Fibroblast of pulmonary artery (primary cell): ENCODE data around the gene SBSN.
A peak's percentile ranks its signal among the peaks of the same experiment; 100 is the strongest.

Source experiments
- DNase-seq: peaks from one replicate; pipeline ENCODE4 v3.0.0-alpha.2; 2010; ENCODE audit warnings: low read depth
- H3K4me3 ChIP-seq: replicated peaks from 2 replicates; pipeline ENCODE4 v1.5.1; 2011; ENCODE audit warnings: low read depth, mild to moderate bottlenecking, control low read depth, low read length, moderate library complexity
- CTCF ChIP-seq: IDR thresholded peaks from 2 replicates; pipeline ENCODE4 v1.5.1; 2011; ENCODE audit warnings: mild to moderate bottlenecking, control low read depth, low read length, inconsistent platforms; ENCODE audit errors: missing control alignments

SBSN gene

GRCh38 chr19:35559281-35559659 lies 31.2 kb upstream of the SBSN start:
- DNase-seq = no peak
- H3K4me3 ChIP-seq = no peak overlapping the region
- TF ChIP-seq CTCF = no peak

DNA sequence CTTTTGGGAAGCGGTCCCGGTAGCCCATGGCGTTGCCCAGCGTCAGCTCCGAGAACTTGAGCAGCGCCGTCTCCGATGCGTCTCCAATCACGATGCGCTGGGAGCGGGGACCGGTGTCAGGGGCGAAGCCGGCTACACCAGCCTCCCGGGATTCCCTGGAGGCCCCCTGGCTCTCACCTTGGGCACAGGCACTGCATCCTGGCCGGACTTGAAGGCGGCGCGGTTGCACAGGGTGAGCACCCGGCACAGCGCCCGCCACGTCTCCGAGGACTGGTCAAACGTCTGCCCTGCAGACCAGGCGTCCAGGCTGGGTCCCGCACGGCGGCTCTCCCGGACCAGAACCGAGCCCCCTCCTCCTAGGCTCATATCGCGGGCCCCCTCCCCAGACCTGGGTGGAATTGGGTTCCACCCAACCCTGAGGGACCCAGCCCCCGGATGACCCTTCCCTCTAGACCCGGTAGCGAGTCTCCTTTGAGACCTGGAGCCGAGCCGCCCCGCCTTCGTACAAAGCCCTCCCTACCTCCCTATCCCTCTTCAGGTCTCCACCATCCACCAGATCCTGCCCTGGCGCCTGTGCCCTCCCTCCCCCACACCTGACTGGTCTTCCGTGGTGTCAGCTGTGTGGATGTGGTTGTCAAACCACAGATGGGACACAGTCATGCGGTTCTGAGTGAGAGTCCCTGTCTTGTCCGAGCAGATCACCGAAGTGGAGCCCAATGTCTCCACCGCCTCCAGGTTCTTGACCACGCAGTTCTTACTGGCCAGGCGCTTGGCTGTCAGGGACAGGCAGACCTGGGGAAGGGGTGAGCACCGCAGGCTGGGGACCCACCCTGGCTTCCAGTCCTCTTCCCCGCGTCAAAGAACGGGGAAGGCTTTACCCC lies 30.5 kb upstream of the SBSN start:
- DNase-seq = no peak
- TF ChIP-seq CTCF = no peak
- peak overlapping the region; percentile 47 for H3K4me3 ChIP-seq

DNA sequence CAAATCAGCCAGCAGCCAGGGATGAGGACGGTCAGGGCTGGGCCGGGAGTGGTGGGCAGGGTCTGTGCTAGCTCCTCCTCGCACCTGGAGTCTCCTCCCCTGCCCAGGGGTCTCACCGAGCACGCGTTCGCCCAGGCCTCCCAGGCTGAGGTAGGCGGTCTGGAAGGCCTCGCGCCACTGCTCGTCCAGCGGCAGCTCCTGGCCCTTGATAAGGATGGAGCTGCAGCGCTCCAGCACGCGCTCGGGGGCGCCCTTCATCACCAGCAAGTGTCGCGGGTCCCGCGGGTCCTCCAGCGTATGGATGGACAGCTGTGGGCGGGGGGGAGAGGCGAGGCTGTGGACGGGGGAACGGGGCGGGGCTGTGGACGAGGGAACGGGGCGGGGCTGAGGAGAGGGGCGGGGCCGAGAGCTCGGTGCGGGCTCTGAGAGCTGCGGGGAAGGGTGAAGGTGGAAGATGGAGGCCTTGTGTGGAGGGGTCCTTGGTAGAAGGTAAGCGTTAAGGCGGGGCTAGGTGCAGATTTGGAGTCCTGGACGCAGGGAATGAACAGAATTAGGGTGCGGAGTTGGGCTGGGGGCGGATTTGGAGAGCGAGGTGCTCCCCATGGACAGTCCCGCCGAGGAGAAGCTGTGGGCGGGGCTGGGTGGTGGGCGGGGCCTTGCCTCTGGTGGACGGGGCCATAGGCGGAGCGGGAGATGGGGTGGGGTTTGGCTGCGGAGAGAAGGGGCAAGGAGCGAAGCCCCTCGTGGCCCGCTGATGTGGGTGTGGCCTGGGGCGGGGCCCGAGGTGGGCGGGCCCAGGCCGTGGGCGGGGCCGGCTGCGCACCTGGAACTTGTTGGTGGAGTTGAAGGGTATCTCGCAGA lies 29.7 kb upstream of the SBSN start:
- no peak for TF ChIP-seq CTCF
- peak overlapping the region; percentile 47 for H3K4me3 ChIP-seq
- DNase-seq = peak; percentile 58

DNA sequence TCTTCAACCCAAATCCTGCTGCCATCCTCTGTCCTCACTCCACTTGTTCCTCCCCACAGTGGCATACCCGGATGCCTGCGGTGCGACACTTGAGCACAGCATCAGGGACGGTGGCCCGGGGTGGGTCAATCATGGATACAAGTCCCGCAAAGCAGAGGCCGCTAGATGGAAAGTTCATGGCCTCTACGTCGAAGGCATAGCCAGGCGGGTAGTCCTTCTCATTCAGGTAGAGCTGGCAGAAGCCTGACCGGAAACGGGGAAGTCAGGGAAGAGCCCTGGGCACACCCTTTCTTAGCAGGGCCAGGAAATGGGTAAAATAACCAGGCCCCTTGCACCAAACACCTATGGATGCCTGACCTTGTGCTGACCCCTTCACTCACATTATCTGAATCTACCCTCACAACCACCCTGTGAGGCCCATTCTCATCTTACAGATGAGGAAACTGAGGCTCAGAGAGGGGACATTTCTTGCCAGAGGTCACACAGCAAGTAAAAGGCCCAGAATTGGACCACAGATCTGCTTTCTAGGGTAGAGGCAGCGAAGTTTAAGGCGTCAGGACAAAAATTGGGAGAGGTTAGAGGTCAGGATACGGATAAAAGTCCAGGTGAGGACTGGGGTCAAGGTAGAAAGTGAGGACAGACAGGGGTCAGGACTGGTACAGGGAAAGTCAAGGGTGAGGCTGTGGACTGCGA lies 28.9 kb upstream of the SBSN start:
- DNase-seq = no peak
- TF ChIP-seq CTCF = no peak
- no peak overlapping the region for H3K4me3 ChIP-seq

GRCh38 chr19:35556025-35556590 lies 28.0 kb upstream of the SBSN start:
- H3K4me3 ChIP-seq = no peak overlapping the region
- no peak for TF ChIP-seq CTCF
- no peak for DNase-seq

GRCh38 chr19:35555301-35556005 lies 27.3 kb upstream of the SBSN start:
- H3K4me3 ChIP-seq = no peak overlapping the region
- peak; percentile 36 for DNase-seq
- TF ChIP-seq CTCF = peak; percentile 30
